SK-N-SH treated with all-trans-retinoic acid at 6 μM for 48 hours (cell line): ENCODE data around the gene BMS1.

ENCODE experiments used
- ATAC-seq: fragments of 200-7000 bp; cut with Tn5 transposase; 3 replicates; pipeline ENCODE4 v1.9.1; 2020; ENCODE audit warnings: mild to moderate bottlenecking, moderate library complexity
- ARNTL ChIP-seq: fragments of 450-650 bp; formaldehyde crosslinking; IDR thresholded peaks from 2 replicates; pipeline ENCODE4 v1.5.0; 2020; ENCODE audit warnings: low read depth, mild to moderate bottlenecking, moderate library complexity, borderline replicate concordance
- BACH2 ChIP-seq: fragments of 250-450 bp; sonication (Bioruptor Pico); IDR thresholded peaks from 2 replicates; pipeline ENCODE4 v1.9.0; 2021; ENCODE audit warnings: mild to moderate bottlenecking, borderline replicate concordance
- CSDC2 ChIP-seq: fragments of 250-450 bp; sonication (Bioruptor Pico); IDR thresholded peaks from 2 replicates; pipeline ENCODE4 v1.5.0; 2020; ENCODE audit warnings: mild to moderate bottlenecking, moderate library complexity
- ESRRG ChIP-seq: fragments of 250-450 bp; sonication (Bioruptor Pico); IDR thresholded peaks from 2 replicates; pipeline ENCODE4 v1.6.1; 2021; ENCODE audit warnings: mild to moderate bottlenecking
- GLIS3 ChIP-seq: fragments of 250-450 bp; sonication (Bioruptor Pico); IDR thresholded peaks from 2 replicates; pipeline ENCODE4 v1.5.0; 2020; ENCODE audit warnings: mild to moderate bottlenecking, moderate library complexity
- ISL1 ChIP-seq: fragments of 250-450 bp; sonication (Bioruptor Pico); IDR thresholded peaks from 2 replicates; pipeline ENCODE4 v2.1.2; 2022; ENCODE audit warnings: mild to moderate bottlenecking, moderate library complexity
- OSR1 ChIP-seq: fragments of 250-450 bp; sonication (Bioruptor Pico); IDR thresholded peaks from 2 replicates; pipeline ENCODE4 v1.8.0; 2022; ENCODE audit warnings: moderate library complexity, mild to moderate bottlenecking, inconsistent platforms
- PPARA ChIP-seq: fragments of 250-450 bp; sonication (Bioruptor Pico); IDR thresholded peaks from 2 replicates; pipeline ENCODE4 v1.5.0; 2020; ENCODE audit warnings: mild to moderate bottlenecking, borderline replicate concordance
- RARB ChIP-seq: fragments of 250-450 bp; sonication (Bioruptor Pico); IDR thresholded peaks from 2 replicates; pipeline ENCODE4 v1.8.0; 2021; ENCODE audit warnings: mild to moderate bottlenecking, moderate library complexity
- SNAI2 ChIP-seq: fragments of 250-450 bp; sonication (Bioruptor Pico); IDR thresholded peaks from 2 replicates; pipeline ENCODE4 v1.5.0; 2020; ENCODE audit warnings: mild to moderate bottlenecking, moderate library complexity
- TCF4 ChIP-seq: fragments of 250-450 bp; sonication (Bioruptor Pico); IDR thresholded peaks from 2 replicates; pipeline ENCODE4 v1.8.0; 2021; ENCODE audit warnings: mild to moderate bottlenecking, moderate library complexity, borderline replicate concordance
- TOX ChIP-seq: fragments of 250-450 bp; sonication (Bioruptor Pico); IDR thresholded peaks from 2 replicates; pipeline ENCODE4 v1.8.0; 2021; ENCODE audit warnings: mild to moderate bottlenecking, moderate library complexity, borderline replicate concordance
- ZC3H10 ChIP-seq: fragments of 250-450 bp; sonication (Bioruptor Pico); IDR thresholded peaks from 2 replicates; pipeline ENCODE4 v1.5.1; 2021; ENCODE audit warnings: mild to moderate bottlenecking, moderate library complexity
- ZFP3 ChIP-seq: fragments of 250-450 bp; sonication (Bioruptor Pico); IDR thresholded peaks from 2 replicates; pipeline ENCODE4 v1.5.0; 2020; ENCODE audit warnings: mild to moderate bottlenecking, moderate library complexity
- ZFP30 ChIP-seq: fragments of 450-650 bp; formaldehyde crosslinking; IDR thresholded peaks from 2 replicates; pipeline ENCODE4 v1.5.0; 2022; ENCODE audit warnings: mild to moderate bottlenecking, moderate library complexity
- ZNF70 ChIP-seq: fragments of 450-650 bp; formaldehyde crosslinking; IDR thresholded peaks from 2 replicates; pipeline ENCODE4 v1.5.0; 2020; ENCODE audit warnings: mild to moderate bottlenecking, moderate library complexity
- ZNF8 ChIP-seq: fragments of 450-650 bp; formaldehyde crosslinking; IDR thresholded peaks from 2 replicates; pipeline ENCODE4 v1.5.0; 2020; ENCODE audit warnings: mild to moderate bottlenecking, moderate library complexity
- TF ChIP-seq, protein P1 (sequence below): fragments of 250-450 bp; sonication (Bioruptor Pico); IDR thresholded peaks from 2 replicates; pipeline ENCODE4 v1.5.1; 2021; ENCODE audit warnings: mild to moderate bottlenecking, moderate library complexity
- TF ChIP-seq, protein P2 (sequence below): fragments of 250-450 bp; sonication (Bioruptor Pico); IDR thresholded peaks from 2 replicates; pipeline ENCODE4 v1.5.0; 2020; ENCODE audit warnings: mild to moderate bottlenecking, moderate library complexity
- TF ChIP-seq, protein P3 (sequence below): fragments of 250-450 bp; sonication (Bioruptor Pico); IDR thresholded peaks from 2 replicates; pipeline ENCODE4 v1.8.0; 2020; ENCODE audit warnings: mild to moderate bottlenecking, moderate library complexity, borderline replicate concordance
- TF ChIP-seq, protein P4 (sequence below): fragments of 250-450 bp; sonication (Bioruptor Pico); IDR thresholded peaks from 2 replicates; pipeline ENCODE4 v1.5.1; 2020; ENCODE audit warnings: low read depth, mild to moderate bottlenecking, moderate library complexity

The BMS1 gene

DNA sequence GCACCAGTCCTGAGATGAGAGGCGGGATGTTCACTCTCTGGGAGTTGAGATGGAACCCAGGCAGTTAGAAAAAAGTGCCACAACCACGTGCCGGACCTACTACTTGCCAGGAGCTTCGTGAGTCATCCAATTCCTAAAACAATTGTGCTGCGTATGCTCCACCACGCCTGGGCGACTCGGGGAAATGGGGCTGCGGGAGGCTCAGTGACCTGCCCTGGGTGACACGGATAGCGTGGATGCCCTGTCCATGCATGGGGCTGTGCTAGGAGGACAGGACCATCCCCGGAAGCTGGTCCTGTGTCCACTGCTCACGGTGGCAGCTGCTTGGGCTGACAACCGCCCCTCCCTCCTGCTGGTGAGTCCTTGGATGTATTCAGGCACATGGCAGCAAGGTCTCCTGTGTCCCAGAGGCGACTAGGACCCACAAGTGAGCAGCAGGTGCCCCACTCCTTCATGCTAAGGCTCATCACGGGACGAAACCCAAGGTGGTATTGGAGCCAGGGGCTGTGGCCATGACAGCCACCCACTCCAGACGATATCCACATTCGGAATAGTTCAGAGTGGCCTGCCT, 90.4 kb downstream of the BMS1 start:
- no peak for ATAC-seq
- no peak for TF ChIP-seq ARNTL
- TF ChIP-seq OSR1 (CRISPR knock-in tag): no peak
- TF ChIP-seq, protein P1, sequence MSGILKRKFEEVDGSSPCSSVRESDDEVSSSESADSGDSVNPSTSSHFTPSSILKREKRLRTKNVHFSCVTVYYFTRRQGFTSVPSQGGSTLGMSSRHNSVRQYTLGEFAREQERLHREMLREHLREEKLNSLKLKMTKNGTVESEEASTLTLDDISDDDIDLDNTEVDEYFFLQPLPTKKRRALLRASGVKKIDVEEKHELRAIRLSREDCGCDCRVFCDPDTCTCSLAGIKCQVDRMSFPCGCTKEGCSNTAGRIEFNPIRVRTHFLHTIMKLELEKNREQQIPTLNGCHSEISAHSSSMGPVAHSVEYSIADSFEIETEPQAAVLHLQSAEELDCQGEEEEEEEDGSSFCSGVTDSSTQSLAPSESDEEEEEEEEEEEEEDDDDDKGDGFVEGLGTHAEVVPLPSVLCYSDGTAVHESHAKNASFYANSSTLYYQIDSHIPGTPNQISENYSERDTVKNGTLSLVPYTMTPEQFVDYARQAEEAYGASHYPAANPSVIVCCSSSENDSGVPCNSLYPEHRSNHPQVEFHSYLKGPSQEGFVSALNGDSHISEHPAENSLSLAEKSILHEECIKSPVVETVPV (CRISPR knock-in tag): no peak
- TF ChIP-seq PPARA (CRISPR knock-in tag): no peak
- no peak for TF ChIP-seq TOX (CRISPR knock-in tag)
- TF ChIP-seq, protein P2, sequence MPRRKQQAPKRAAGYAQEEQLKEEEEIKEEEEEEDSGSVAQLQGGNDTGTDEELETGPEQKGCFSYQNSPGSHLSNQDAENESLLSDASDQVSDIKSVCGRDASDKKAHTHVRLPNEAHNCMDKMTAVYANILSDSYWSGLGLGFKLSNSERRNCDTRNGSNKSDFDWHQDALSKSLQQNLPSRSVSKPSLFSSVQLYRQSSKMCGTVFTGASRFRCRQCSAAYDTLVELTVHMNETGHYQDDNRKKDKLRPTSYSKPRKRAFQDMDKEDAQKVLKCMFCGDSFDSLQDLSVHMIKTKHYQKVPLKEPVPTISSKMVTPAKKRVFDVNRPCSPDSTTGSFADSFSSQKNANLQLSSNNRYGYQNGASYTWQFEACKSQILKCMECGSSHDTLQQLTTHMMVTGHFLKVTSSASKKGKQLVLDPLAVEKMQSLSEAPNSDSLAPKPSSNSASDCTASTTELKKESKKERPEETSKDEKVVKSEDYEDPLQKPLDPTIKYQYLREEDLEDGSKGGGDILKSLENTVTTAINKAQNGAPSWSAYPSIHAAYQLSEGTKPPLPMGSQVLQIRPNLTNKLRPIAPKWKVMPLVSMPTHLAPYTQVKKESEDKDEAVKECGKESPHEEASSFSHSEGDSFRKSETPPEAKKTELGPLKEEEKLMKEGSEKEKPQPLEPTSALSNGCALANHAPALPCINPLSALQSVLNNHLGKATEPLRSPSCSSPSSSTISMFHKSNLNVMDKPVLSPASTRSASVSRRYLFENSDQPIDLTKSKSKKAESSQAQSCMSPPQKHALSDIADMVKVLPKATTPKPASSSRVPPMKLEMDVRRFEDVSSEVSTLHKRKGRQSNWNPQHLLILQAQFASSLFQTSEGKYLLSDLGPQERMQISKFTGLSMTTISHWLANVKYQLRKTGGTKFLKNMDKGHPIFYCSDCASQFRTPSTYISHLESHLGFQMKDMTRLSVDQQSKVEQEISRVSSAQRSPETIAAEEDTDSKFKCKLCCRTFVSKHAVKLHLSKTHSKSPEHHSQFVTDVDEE (CRISPR knock-in tag): no peak
- TF ChIP-seq RARB (CRISPR knock-in tag): no peak
- no peak for TF ChIP-seq ISL1
- TF ChIP-seq ZNF70 (CRISPR knock-in tag): no peak
- TF ChIP-seq ZFP30 (CRISPR knock-in tag): no peak
- TF ChIP-seq, protein P3, sequence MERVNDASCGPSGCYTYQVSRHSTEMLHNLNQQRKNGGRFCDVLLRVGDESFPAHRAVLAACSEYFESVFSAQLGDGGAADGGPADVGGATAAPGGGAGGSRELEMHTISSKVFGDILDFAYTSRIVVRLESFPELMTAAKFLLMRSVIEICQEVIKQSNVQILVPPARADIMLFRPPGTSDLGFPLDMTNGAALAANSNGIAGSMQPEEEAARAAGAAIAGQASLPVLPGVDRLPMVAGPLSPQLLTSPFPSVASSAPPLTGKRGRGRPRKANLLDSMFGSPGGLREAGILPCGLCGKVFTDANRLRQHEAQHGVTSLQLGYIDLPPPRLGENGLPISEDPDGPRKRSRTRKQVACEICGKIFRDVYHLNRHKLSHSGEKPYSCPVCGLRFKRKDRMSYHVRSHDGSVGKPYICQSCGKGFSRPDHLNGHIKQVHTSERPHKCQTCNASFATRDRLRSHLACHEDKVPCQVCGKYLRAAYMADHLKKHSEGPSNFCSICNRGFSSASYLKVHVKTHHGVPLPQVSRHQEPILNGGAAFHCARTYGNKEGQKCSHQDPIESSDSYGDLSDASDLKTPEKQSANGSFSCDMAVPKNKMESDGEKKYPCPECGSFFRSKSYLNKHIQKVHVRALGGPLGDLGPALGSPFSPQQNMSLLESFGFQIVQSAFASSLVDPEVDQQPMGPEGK (CRISPR knock-in tag): no peak
- no peak for TF ChIP-seq TCF4 (CRISPR knock-in tag)
- TF ChIP-seq GLIS3: no peak
- no peak for TF ChIP-seq ZFP3
- TF ChIP-seq, protein P4, sequence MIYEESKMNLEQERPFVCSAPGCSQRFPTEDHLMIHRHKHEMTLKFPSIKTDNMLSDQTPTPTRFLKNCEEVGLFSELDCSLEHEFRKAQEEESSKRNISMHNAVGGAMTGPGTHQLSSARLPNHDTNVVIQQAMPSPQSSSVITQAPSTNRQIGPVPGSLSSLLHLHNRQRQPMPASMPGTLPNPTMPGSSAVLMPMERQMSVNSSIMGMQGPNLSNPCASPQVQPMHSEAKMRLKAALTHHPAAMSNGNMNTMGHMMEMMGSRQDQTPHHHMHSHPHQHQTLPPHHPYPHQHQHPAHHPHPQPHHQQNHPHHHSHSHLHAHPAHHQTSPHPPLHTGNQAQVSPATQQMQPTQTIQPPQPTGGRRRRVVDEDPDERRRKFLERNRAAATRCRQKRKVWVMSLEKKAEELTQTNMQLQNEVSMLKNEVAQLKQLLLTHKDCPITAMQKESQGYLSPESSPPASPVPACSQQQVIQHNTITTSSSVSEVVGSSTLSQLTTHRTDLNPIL: no peak

DNA sequence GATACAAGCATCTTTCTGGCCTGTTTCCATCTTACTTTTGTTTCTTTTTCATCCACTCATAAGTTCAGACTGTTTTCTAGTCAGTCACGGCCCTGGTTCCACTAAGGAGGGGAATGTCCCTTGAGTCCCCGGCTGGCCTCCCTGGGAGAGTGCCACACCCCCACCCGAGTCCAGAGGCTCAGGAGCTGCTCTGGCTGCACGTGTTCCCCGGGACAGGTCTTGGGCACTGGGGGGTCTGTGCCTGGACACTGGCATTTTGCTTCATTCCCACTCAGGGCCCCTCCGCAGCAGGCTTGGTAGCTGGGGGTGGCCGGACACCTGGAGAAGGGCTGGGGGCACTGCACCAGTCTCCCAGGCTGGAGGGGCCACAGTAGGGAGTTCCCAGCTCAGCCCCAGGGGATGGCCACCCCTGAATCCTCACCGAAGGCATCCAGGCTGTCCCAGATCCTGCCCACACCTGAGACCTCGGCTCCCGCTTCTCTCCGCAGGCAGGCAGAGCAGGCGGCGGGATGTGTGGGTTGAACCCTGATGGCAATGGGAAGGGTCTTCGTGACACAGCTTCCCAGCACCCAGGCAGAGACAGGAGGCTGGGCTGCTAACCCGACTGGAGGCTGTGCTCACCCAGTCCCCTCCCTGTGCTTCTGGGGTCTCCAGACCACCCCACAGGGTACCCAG, 92.3 kb downstream of the BMS1 start:
- TF ChIP-seq ZFP3: no peak
- TF ChIP-seq, protein P1 (CRISPR knock-in tag): no peak
- TF ChIP-seq, protein P3 (CRISPR knock-in tag): no peak
- no peak for TF ChIP-seq TOX (CRISPR knock-in tag)
- no peak for TF ChIP-seq RARB (CRISPR knock-in tag)
- no peak for TF ChIP-seq ZNF8 (CRISPR knock-in tag)
- TF ChIP-seq ARNTL: no peak
- no peak for TF ChIP-seq BACH2 (CRISPR knock-in tag)
- TF ChIP-seq PPARA (CRISPR knock-in tag): no peak
- TF ChIP-seq ZNF70 (CRISPR knock-in tag): no peak
- TF ChIP-seq OSR1 (CRISPR knock-in tag): no peak
- ATAC-seq: no peak

DNA sequence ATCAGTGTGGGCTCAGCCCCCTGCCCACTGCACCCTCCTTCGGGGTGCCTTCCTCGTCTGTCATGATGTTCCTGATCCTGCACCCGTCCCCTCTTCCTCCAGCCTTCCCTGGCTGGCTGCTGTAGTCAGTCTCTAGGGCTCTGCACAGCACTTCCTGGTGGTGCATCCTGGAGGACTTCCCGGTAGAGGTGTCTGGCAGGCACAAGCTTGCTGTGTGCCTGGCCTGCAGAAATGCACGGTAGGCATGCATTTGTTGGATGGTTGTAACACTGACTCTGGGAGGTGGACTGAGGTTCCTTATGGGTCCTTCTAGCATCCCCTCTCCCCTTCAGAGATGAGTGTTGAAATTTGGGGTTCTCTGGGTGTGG, 92.8 kb downstream of the BMS1 start:
- no peak; the same call in 2 of the 3 replicates for ATAC-seq
- TF ChIP-seq ZNF8 (CRISPR knock-in tag) (no peak), ZFP3 (no peak; the same call in 1 of the 2 replicates), ESRRG (CRISPR knock-in tag) (no peak), GLIS3 (no peak), ZNF70 (CRISPR knock-in tag) (no peak), CSDC2 (no peak), ISL1 (no peak), TCF4 (CRISPR knock-in tag) (no peak), SNAI2 (CRISPR knock-in tag) (no peak), ZC3H10 (CRISPR knock-in tag) (no peak), BACH2 (CRISPR knock-in tag) (no peak), ZFP30 (CRISPR knock-in tag) (no peak), TOX (CRISPR knock-in tag) (no peak)
- TF ChIP-seq, protein P2 (CRISPR knock-in tag): no peak
